K562 (cell line): ENCODE data around the gene BRINP1. TPM values are rescaled to one million over a fixed set of nuclear protein-coding genes. Genes with fewer than 3 reads are reported as not detected.

ENCODE experiments used
- ATAC-seq: fragments of 200-7000 bp; cut with Tn5 transposase; 3 replicates; pipeline ENCODE4 v1.9.1; 2020; ENCODE audit warnings: moderate library complexity
- BruUV-seq: library from RNA; stranded (reverse); fragments of 400-500 nt; replicated peaks from 2 replicates; lab custom pipeline; 2021; lab: Mats Ljungman, UMichigan
- CTCF ChIA-PET: fragments of 300-600 bp; formaldehyde crosslinking; extraction: SDS; loops from one replicate; lab custom pipeline; 2021; ENCODE audit warnings: low intra/inter-chr PET ratio; lab: Yijun Ruan, JAX
- POLR2A ChIA-PET: fragments of 300-600, 350-650 bp; sonication (Branson Sonifier 250); formaldehyde crosslinking; extraction: SDS; loops from one replicate; lab custom pipeline; 2021; ENCODE audit warnings: antibody characterized with exemption, inconsistent platforms; lab: Yijun Ruan, JAX
- DNase-seq, 4 experiments: peaks; one replicate each; pipeline versions ENCODE4 v3.0.0 to v3.0.0-alpha.2; 2011 to 2018; ENCODE audit warnings: low spot score in 3 of 4, mixed read lengths in 3 of 4; ENCODE audit errors: extremely low read depth in 1 of 4
- FAIRE-seq: peaks from 2 replicates; lab custom pipeline; 2011; peaks lifted over from hg19 to GRCh38; lab: Jason Lieb, UNC
- H2AFZ ChIP-seq: 2 replicates; pipeline ENCODE4 v1.6.0; 2011; ENCODE audit warnings: low read depth, low read length, control low read depth, inconsistent platforms
- H3K27ac ChIP-seq: fragments of 200-600 bp; 3 replicates; pipeline ENCODE4 v1.8.0; 2011; ENCODE audit warnings: low read depth, mild to moderate bottlenecking, control low read depth, inconsistent platforms, low read length, moderate library complexity, mixed read lengths; ENCODE audit errors: extremely low read depth
- H3K27me3 ChIP-seq, 2 experiments: fragments of 300-600 bp in 1 of 2; 2 replicates in 1 of 2; 3 replicates in 1 of 2; pipeline versions ENCODE4 v1.6.0 to v1.8.0; 2011; ENCODE audit warnings: inconsistent platforms in 2 of 2, low read length in 2 of 2, mild to moderate bottlenecking in 1 of 2, mixed read lengths in 1 of 2, moderate library complexity in 1 of 2; ENCODE audit not compliant: control insufficient read depth in 2 of 2, insufficient read depth in 2 of 2
- H3K36me3 ChIP-seq: fragments of 300-600 bp; 3 replicates; pipeline ENCODE4 v1.8.0; 2011; ENCODE audit warnings: mild to moderate bottlenecking, low read length, inconsistent platforms; ENCODE audit not compliant: control insufficient read depth, insufficient read depth
- H3K4me1 ChIP-seq, 2 experiments: fragments of 200-600 bp in 1 of 2; replicated peaks in 1 of 2; 2 replicates in 1 of 2; 3 replicates in 1 of 2; pipeline versions ENCODE4 v1.5.1 to v1.8.0; 2011; ENCODE audit warnings: inconsistent platforms in 2 of 2, low read length in 2 of 2, mild to moderate bottlenecking in 1 of 2, mixed read lengths in 1 of 2, moderate library complexity in 1 of 2; ENCODE audit not compliant: control insufficient read depth in 2 of 2, insufficient read depth in 2 of 2
- H3K4me2 ChIP-seq: 2 replicates; pipeline ENCODE4 v1.6.1; 2011; ENCODE audit warnings: low read length, control low read depth, inconsistent platforms, mixed read lengths; ENCODE audit not compliant: insufficient read depth
- H3K4me3 ChIP-seq: fragments of 200-600 bp; sonication (generic), shearing (Covaris generic); 2 replicates; pipeline ENCODE4 v1.5.1; 2016; ENCODE audit warnings: control low read depth, inconsistent platforms
- H3K79me2 ChIP-seq: fragments of 200-600 bp; 3 replicates; pipeline ENCODE4 v1.8.0; 2011; ENCODE audit warnings: low read length, inconsistent platforms; ENCODE audit not compliant: control insufficient read depth, insufficient read depth
- H3K9ac ChIP-seq, 2 experiments: 2 replicates each; pipeline versions ENCODE4 v1.6.0 to v1.6.1; 2011; ENCODE audit warnings: low read depth in 2 of 2, low read length in 2 of 2, control low read depth in 1 of 2, inconsistent platforms in 1 of 2, mild to moderate bottlenecking in 1 of 2, mixed read lengths in 1 of 2; ENCODE audit not compliant: insufficient read depth in 1 of 2
- H3K9me1 ChIP-seq: one replicate; pipeline ENCODE4 v1.6.0; 2011; ENCODE audit warnings: inconsistent platforms, mild to moderate bottlenecking, low read length, moderate library complexity; ENCODE audit not compliant: control insufficient read depth, insufficient read depth
- H3K9me3 ChIP-seq: replicated peaks from 2 replicates; pipeline ENCODE4 v1.5.1; 2011; ENCODE audit warnings: low read depth, low read length, inconsistent platforms; ENCODE audit not compliant: control insufficient read depth, insufficient read depth
- H4K20me1 ChIP-seq: replicated peaks from 2 replicates; pipeline ENCODE4 v1.6.1; 2011; ENCODE audit warnings: low read length, inconsistent platforms, mixed read lengths; ENCODE audit not compliant: control insufficient read depth, insufficient read depth
- ELF4 ChIP-seq: fragments of 450-650 bp; formaldehyde crosslinking; IDR thresholded peaks from 2 replicates; pipeline ENCODE4 v1.4.0; 2022; ENCODE audit warnings: missing genetic modification characterization
- HES1 ChIP-seq: fragments of 450-650 bp; IDR thresholded peaks from 2 replicates; pipeline ENCODE4 v1.6.1; 2016; ENCODE audit warnings: low read depth, mild to moderate bottlenecking, moderate library complexity
- PKNOX1 ChIP-seq: fragments of 450-650 bp; IDR thresholded peaks from 2 replicates; pipeline ENCODE4 v1.6.1; 2016
- PML ChIP-seq: IDR thresholded peaks from 2 replicates; pipeline ENCODE4 v1.6.1; 2012; ENCODE audit warnings: low read length, inconsistent platforms
- POLR2AphosphoS5 ChIP-seq: IDR thresholded peaks from 2 replicates; pipeline ENCODE4 v1.6.1; 2011; ENCODE audit warnings: mild to moderate bottlenecking, low read depth, low read length, moderate library complexity; ENCODE audit not compliant: control insufficient read depth, insufficient read depth
- RBBP5 ChIP-seq: fragments of 200-600 bp; sonication (generic); IDR thresholded peaks from 2 replicates; pipeline ENCODE4 v1.6.1; 2012; ENCODE audit warnings: borderline replicate concordance, mild to moderate bottlenecking, low read length, control low read depth, inconsistent platforms; ENCODE audit not compliant: insufficient read depth, poor library complexity, severe bottlenecking
- STAT6 ChIP-seq: sonication (generic); formaldehyde crosslinking; IDR thresholded peaks from 2 replicates; pipeline ENCODE4 v1.8.1; 2023; ENCODE audit warnings: mild to moderate bottlenecking, missing genetic modification reagents
- TCF15 ChIP-seq: fragments of 250-450 bp; sonication (Bioruptor Pico); IDR thresholded peaks from 2 replicates; pipeline ENCODE4 v1.8.0; 2022; ENCODE audit warnings: moderate library complexity, mild to moderate bottlenecking, inconsistent platforms
- TCF7L2 ChIP-seq: fragments of 150-350 bp; IDR thresholded peaks from 2 replicates; pipeline ENCODE4 v1.6.1; 2016; ENCODE audit warnings: low read depth, mild to moderate bottlenecking, low read length, moderate library complexity
- U2AF2 ChIP-seq: fragments of 200-400 bp; formaldehyde crosslinking; optimal IDR thresholded peaks from 2 replicates; pipeline ENCODE3; 2017; ENCODE audit warnings: low read depth, mild to moderate bottlenecking, low read length
- ZBTB1 ChIP-seq: sonication (generic); formaldehyde crosslinking; IDR thresholded peaks from 2 replicates; pipeline ENCODE4 v1.8.1; 2023; ENCODE audit warnings: missing genetic modification reagents, low read depth, mild to moderate bottlenecking, borderline replicate concordance
- ZNF217 ChIP-seq: sonication (generic); formaldehyde crosslinking; IDR thresholded peaks from 2 replicates; pipeline ENCODE4 v1.8.0; 2022; ENCODE audit warnings: mild to moderate bottlenecking, missing genetic modification reagents
- ZNF384 ChIP-seq: IDR thresholded peaks from 2 replicates; pipeline ENCODE4 v1.6.1; 2012; ENCODE audit warnings: low read depth, low read length, improper control_type of control experiment
- ZNF41 ChIP-seq: fragments of 250-450 bp; sonication (Bioruptor Pico); conservative IDR thresholded peaks from 2 replicates; pipeline ENCODE4 v1.4.0; 2020; ENCODE audit warnings: mild to moderate bottlenecking
- WGBS: fragments of 100-300 bp; shearing (Covaris generic); methylation state at CpG from one replicate; pipeline ENCODE4 v1.1.6; 2016; ENCODE audit warnings: low coverage, mixed read lengths; ENCODE audit not compliant: insufficient coverage; ENCODE audit errors: missing lambda C conversion rate; 5-methylcytosine and 5-hydroxymethylcytosine counted together
- in situ Hi-C: fragments of 300-500 bp; cut with MboI; formaldehyde crosslinking; loops from 4 replicates; pipeline ENCODE4 v1.15.0; 2018; ENCODE audit warnings: inconsistent platforms, mixed read lengths
- intact Hi-C: fragments of 100-400 bp; cut with micrococcal nuclease; formaldehyde crosslinking; loops from 2 replicates; pipeline ENCODE4 v1.14.2; 2022
- polyA plus RNA-seq, 8 experiments: library from polyadenylated mRNA; depleted of rRNA in 4 of 8; stranded (reverse) in 5 of 8; unstranded in 3 of 8; fragments of >200 nt; fragmentation: Nextera tagmentation in 2 of 8; fragmentation: Illumina TruSeq in 1 of 8; extraction: Ambion mirVana in 2 of 8; extraction: Trizol in 1 of 8; gene quantifications; 2 replicates each; pipeline versions ENCODE4 v1.2.1 to v1.2.3, GENCODE V29; 2011 to 2014; ENCODE audit warnings: inconsistent platforms in 1 of 8, missing spikeins in 1 of 8
- total RNA-seq, 7 experiments: library from RNA; depleted of rRNA in 6 of 7; stranded (reverse); fragments of >200 nt in 6 of 7; fragmentation: Illumina TruSeq in 2 of 7; extraction: Trizol in 2 of 7; gene quantifications; 2 replicates each; pipeline versions ENCODE4 v1.2.1 to v1.2.3, GENCODE V29; 2011 to 2021; ENCODE audit warnings: low replicate concordance in 1 of 7

Gene BRINP1
- total and polyA plus RNA-seq, 9 of the 15 experiments (the other 6 are each of a cell fraction or from before 2014, with no cell fraction given), result not detected

- in situ Hi-C loops, result no loop called here
- no peak overlapping the region for H3K4me3 ChIP-seq
- ChIA-PET CTCF (no interaction called here), POLR2A (no interaction called here)
- no peaks in the 10 kb centered on the region for H3K36me3 ChIP-seq
- no peaks in the 10 kb centered on the region for H4K20me1 ChIP-seq
- no peaks in the 10 kb centered on the region for H3K4me1 ChIP-seq
- H3K4me2 ChIP-seq, result no peak overlapping the region
- H3K9me3 ChIP-seq, result no peaks in the 10 kb centered on the region; the same call in 1 of the 2 replicates
- no peaks in the 10 kb centered on the region for H3K9me1 ChIP-seq
- DNase-seq (no peak), ATAC-seq (no peak), FAIRE-seq (no peak)
- no TSS peak for BruUV-seq
- no peak overlapping the region for H2AFZ ChIP-seq
- WGBS, result 0% methylated on average over 5 of the region's 5 CpGs
- H3K9ac ChIP-seq, result no peak overlapping the region
- intact Hi-C loops, result no loop called here
- H3K79me2 ChIP-seq, result no peaks in the 10 kb centered on the region
- H3K27me3 ChIP-seq, result no peaks in the 10 kb centered on the region
- TF ChIP-seq POLR2AphosphoS5 (no peak), PKNOX1 (no peak), RBBP5 (no peak), HES1 (no peak), ZNF384 (no peak), ELF4 (CRISPR knock-in tag) (no peak), TCF15 (no peak), TCF7L2 (no peak), ZNF217 (CRISPR knock-in tag) (no peak), ZNF41 (no peak), U2AF2 (no peak), PML (no peak), ZBTB1 (no peak), STAT6 (CRISPR knock-in tag) (no peak)
- no peak overlapping the region for H3K27ac ChIP-seq
Measured at GRCh38 chr9:119252671-119253299, 116.5 kb downstream of the BRINP1 start.
